Tibial nerve (tissue), 4 donors: ENCODE results near the gene MOB2. TPM values are rescaled to one million over a fixed set of nuclear protein-coding genes. Genes with fewer than 3 reads are reported as not detected.

Source experiments
- DNase-seq, 2 donors: peaks; one replicate each; pipeline ENCODE4 v3.0.0-alpha.2; 2019; ENCODE audit warnings: low spot score in 2 of 2
- H3K27ac ChIP-seq, 4 donors: fragments of 200-600 bp; sonication (generic) in 3 of 4; one replicate each; pipeline ENCODE4 v1.5.1; 2017 to 2019; ENCODE audit warnings: mild to moderate bottlenecking in 1 of 4
- H3K27me3 ChIP-seq, 2 donors: fragments of 200-600 bp; sonication (generic) in 1 of 2; one replicate each; pipeline versions ENCODE4 v1.5.1 to v1.6.0; 2017 to 2019
- H3K36me3 ChIP-seq, 3 donors: fragments of 200-600 bp; sonication (generic); one replicate each; pipeline ENCODE4 v1.5.1; 2018 to 2019
- H3K4me1 ChIP-seq, 4 donors: fragments of 200-600 bp; sonication (generic) in 3 of 4; one replicate each; pipeline ENCODE4 v1.5.1; 2017 to 2019
- H3K4me3 ChIP-seq, 4 donors: fragments of 200-600 bp; sonication (generic) in 3 of 4; one replicate each; pipeline ENCODE4 v1.5.1; 2017 to 2019; ENCODE audit warnings: mild to moderate bottlenecking in 1 of 4, moderate library complexity in 1 of 4
- H3K9me3 ChIP-seq, 4 donors: fragments of 200-600 bp; sonication (generic) in 3 of 4; one replicate each; pipeline ENCODE4 v1.5.1; 2017 to 2019
- EP300 ChIP-seq, 2 donors: sonication (generic); formaldehyde crosslinking; IDR thresholded peaks; one replicate each; pipeline ENCODE4 v1.6.1; 2017; ENCODE audit warnings: antibody characterized with exemption in 2 of 2, mild to moderate bottlenecking in 1 of 2
- POLR2A ChIP-seq, 2 donors: fragments of 450-650 bp; IDR thresholded peaks; one replicate each; pipeline ENCODE4 v1.6.1; 2017; ENCODE audit warnings: antibody characterized with exemption in 2 of 2, mild to moderate bottlenecking in 2 of 2, moderate library complexity in 2 of 2
- WGBS, 2 donors: methylation state at CpG; one replicate each; pipeline ENCODE4 v1.1.5; 2018; 5-methylcytosine and 5-hydroxymethylcytosine counted together
- total RNA-seq, 4 donors: library from RNA; depleted of rRNA; stranded (reverse); fragments of >200 nt; gene quantifications; one replicate each; pipeline ENCODE4 v1.1.0, GENCODE V29; 2016
- TF ChIP-seq, protein P1 (sequence below), 5 experiments: fragments of 200-600 bp in 3 of 5; fragments of 450-650 bp in 2 of 5; sonication (generic) in 3 of 5; IDR thresholded peaks; one replicate each; pipeline ENCODE4 v1.5.1; 2016 to 2019; ENCODE audit warnings: antibody characterized with exemption in 5 of 5, mild to moderate bottlenecking in 3 of 5, moderate library complexity in 2 of 5

MOB2 gene
- total RNA-seq, 4 donors from 2014 or later, result 42.3 to 55.1 (median 46.9) TPM

DNA sequence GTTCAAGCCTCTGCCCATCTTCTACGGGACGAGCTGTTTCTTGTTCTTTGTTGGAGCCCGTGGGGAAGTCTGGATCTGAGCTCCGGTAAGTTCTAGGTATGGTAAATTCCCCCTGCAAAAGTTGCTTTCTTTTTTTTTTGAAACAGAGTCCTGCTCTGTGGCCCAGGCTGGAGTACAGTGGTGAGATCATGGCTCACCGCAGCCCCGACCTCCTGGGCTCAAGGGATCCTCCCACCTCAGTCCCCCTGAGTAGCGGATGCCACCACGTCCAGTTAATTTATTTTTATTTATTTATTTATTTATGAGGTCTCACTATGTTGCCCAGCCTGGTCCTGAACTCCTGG is 35.5 kb upstream of the MOB2 start:
- WGBS, 2 donors, result 84% methylated on average over 8 of the region's 8 CpGs
- H3K9me3 ChIP-seq, result no peaks in the 10 kb centered on the region
- DNase-seq, result no peak
- TF ChIP-seq, protein P1, sequence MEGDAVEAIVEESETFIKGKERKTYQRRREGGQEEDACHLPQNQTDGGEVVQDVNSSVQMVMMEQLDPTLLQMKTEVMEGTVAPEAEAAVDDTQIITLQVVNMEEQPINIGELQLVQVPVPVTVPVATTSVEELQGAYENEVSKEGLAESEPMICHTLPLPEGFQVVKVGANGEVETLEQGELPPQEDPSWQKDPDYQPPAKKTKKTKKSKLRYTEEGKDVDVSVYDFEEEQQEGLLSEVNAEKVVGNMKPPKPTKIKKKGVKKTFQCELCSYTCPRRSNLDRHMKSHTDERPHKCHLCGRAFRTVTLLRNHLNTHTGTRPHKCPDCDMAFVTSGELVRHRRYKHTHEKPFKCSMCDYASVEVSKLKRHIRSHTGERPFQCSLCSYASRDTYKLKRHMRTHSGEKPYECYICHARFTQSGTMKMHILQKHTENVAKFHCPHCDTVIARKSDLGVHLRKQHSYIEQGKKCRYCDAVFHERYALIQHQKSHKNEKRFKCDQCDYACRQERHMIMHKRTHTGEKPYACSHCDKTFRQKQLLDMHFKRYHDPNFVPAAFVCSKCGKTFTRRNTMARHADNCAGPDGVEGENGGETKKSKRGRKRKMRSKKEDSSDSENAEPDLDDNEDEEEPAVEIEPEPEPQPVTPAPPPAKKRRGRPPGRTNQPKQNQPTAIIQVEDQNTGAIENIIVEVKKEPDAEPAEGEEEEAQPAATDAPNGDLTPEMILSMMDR (IDR thresholded peaks at IDR 0.05), result no peak
- TF ChIP-seq EP300 (IDR thresholded peaks at IDR 0.05) (no peak), POLR2A (IDR thresholded peaks at IDR 0.05) (no peak)
- no peak overlapping the region for H3K27ac ChIP-seq
- no peaks in the 10 kb centered on the region for H3K27me3 ChIP-seq
- H3K4me1 ChIP-seq, result peaks cover 0 to 70% (median 7%) of the 10 kb centered on the region in 4 donors
- peaks cover 0 to 3% (median 0%) of the 10 kb centered on the region in 3 donors for H3K36me3 ChIP-seq
- H3K4me3 ChIP-seq, result no peak overlapping the region

DNA sequence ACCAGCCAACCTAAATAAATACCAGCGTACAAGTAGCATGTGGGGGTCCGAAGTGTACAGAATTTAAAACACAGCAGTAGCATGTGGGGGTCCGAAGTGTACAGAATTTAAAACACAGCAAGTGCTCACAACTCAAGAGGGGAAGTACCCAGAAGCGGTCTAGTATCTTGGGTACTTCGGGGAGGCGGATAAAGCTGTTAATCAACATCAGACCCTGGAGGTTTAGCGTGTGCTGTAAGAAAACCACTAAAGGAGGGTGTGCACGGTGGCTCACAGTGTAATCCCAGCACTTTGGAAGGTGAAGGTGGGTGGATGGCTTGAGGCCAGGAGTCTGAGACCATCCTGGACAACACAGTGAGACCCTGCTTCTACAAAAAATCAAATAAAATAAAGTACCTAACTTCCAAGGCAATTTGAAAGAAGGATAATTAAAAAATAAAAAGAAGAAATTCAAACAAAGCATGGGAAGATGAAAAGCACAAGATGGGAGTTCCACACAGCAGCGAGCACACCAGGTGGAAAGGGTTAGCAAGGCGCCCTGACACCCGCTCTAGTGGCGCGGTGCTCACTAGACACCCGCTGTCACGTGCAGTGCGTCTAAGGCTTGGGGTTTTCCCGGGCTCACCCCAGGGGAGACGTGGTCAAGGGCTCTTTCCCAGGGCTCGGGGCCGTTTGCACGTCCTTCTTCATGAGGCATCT is 35.0 kb upstream of the MOB2 start:
- H3K27me3 ChIP-seq, result no peaks in the 10 kb centered on the region
- DNase-seq, result no peak
- TF ChIP-seq EP300 (IDR thresholded peaks at IDR 0.05) (no peak), POLR2A (IDR thresholded peaks at IDR 0.05) (no peak)
- TF ChIP-seq, protein P1 (IDR thresholded peaks at IDR 0.05), result no peak
- peak overlapping the region in 1 of 4 donors; percentile 9 for H3K27ac ChIP-seq
- peaks cover 0 to 70% (median 7%) of the 10 kb centered on the region in 4 donors for H3K4me1 ChIP-seq
- no peak overlapping the region for H3K4me3 ChIP-seq
- WGBS, 2 donors, result 84 to 89% methylated on average over 21 of the region's 21 CpGs
- H3K36me3 ChIP-seq, result peaks cover 0 to 3% (median 0%) of the 10 kb centered on the region in 3 donors
- H3K9me3 ChIP-seq, result no peaks in the 10 kb centered on the region

DNA sequence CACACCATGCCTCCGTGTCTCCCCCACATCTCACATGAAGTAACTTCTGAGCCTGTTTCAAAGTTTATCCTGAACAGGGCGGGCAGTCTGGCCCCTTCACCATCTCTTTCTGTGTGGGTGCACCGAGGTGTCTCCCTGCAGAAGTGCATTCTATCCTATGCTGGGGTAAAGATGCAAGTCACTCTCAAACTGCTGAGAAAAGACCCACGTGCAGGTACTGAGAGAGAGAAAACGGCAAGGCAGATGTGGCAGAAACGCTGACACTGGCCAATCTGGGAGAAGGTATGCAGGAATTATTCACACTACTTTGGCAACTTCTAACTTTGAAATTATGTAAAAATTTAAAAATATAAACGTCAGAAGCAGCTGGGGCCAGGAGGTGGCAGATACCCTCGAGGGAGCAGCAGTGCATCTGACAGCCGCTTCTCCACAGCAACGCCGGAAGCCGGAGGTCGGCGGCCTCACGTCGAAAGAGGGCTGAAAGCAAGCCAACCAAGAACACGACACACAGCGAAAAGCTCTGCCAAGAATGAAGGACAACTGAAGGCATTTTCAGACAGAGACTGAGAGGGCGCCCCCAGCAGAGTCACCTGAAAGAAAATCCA is 34.2 kb upstream of the MOB2 start:
- H3K27ac ChIP-seq, result no peak overlapping the region
- H3K36me3 ChIP-seq, result peaks cover 0 to 3% (median 0%) of the 10 kb centered on the region in 3 donors
- WGBS, 2 donors, result 34 to 41% methylated on average over 19 of the region's 19 CpGs
- no peak overlapping the region for H3K4me3 ChIP-seq
- no peaks in the 10 kb centered on the region for H3K9me3 ChIP-seq
- no peaks in the 10 kb centered on the region for H3K27me3 ChIP-seq
- no peak for DNase-seq
- peaks cover 0 to 73% (median 9%) of the 10 kb centered on the region in 4 donors for H3K4me1 ChIP-seq
- no peak for TF ChIP-seq EP300 (IDR thresholded peaks at IDR 0.05)
- TF ChIP-seq, protein P1 (IDR thresholded peaks at IDR 0.05), result no peak
- no peak for TF ChIP-seq POLR2A (IDR thresholded peaks at IDR 0.05)

DNA sequence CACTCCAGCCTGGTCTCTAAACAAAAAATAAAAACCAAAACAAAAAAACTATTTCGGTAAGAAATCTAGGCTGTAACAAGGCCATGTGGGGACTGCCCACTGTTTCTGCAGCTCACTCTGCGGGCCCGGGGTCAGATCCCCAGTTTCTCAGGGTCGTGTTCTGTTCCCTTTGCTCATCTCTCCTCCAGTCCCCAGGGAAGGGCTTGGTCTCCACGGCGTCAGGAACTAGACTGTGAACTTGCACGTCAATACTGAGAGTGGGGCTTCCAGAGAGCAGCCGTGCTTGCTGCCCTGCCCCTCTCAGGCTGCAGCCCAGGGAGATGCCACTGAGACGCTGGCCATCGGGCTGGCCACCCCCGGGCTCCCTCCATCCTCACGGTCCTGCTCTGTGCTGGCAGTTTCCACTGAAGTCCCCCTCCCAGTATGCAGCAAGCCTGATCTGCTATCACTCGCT is 33.7 kb upstream of the MOB2 start:
- TF ChIP-seq EP300 (IDR thresholded peaks at IDR 0.05) (no peak), POLR2A (IDR thresholded peaks at IDR 0.05) (no peak)
- TF ChIP-seq, protein P1 (IDR thresholded peaks at IDR 0.05), result no peak
- Histone ChIP-seq H3K27me3 (no peaks in the 10 kb centered on the region), H3K9me3 (no peaks in the 10 kb centered on the region), H3K27ac (no peak overlapping the region), H3K36me3 (peaks cover 0 to 3% (median 0%) of the 10 kb centered on the region in 3 donors), H3K4me1 (peaks cover 0 to 78% (median 13%) of the 10 kb centered on the region in 4 donors), H3K4me3 (no peak overlapping the region)
- WGBS, 2 donors, result 57% methylated on average over 13 of the region's 13 CpGs
- no peak for DNase-seq
